PFSK-1 (cell line): Measurements from ENCODE around the gene BRIX1.

Experiments
- FOXP2 ChIP-seq: optimal IDR thresholded peaks from 2 replicates; pipeline ENCODE3; 2011; ENCODE audit warnings: borderline replicate concordance, control low read depth, inconsistent platforms; ENCODE audit not compliant: insufficient read depth; ENCODE audit errors: extremely low read length, extremely low read depth
- POLR2AphosphoS5 ChIP-seq: IDR thresholded peaks from 2 replicates; pipeline ENCODE4 v1.6.1; 2012; ENCODE audit warnings: low read depth, mild to moderate bottlenecking, control low read depth, low read length, moderate library complexity
- REST ChIP-seq, 2 experiments: IDR thresholded peaks; 2 replicates each; pipeline versions ENCODE4 v1.6.1 to v1.8.0; 2011 to 2012; ENCODE audit warnings: low read depth in 2 of 2, low read length in 2 of 2, control low read depth in 1 of 2, inconsistent platforms in 1 of 2, mild to moderate bottlenecking in 1 of 2, moderate library complexity in 1 of 2; ENCODE audit not compliant: insufficient read depth in 1 of 2
- SIN3A ChIP-seq: IDR thresholded peaks from 2 replicates; pipeline ENCODE4 v1.6.1; 2012; ENCODE audit warnings: mild to moderate bottlenecking, low read length, moderate library complexity, borderline replicate concordance; ENCODE audit not compliant: insufficient read depth
- TAF1 ChIP-seq: IDR thresholded peaks from 2 replicates; pipeline ENCODE4 v1.6.1; 2012; ENCODE audit warnings: low read length, control low read depth, borderline replicate concordance; ENCODE audit not compliant: insufficient read depth

The BRIX1 gene

DNA sequence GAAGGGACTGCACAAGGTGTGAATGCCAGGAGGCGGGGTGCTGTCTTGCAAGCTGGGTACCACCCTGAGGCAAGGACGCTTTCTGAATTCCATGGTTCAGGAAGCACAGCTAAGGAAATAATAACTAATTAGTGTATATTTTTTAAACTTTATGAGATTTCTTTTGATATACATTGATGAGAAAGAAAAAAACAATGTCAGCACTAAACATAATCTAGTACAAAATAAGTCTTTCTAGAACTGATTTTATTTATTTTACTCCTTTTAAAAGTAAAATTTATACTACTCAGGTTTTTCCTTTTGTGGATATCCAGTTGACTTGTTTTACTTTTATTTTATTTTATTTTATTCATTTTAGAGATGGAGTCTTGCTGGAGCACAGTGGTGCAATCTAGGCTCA is 17.4 kb downstream of the BRIX1 start:
- TF ChIP-seq FOXP2, result no peak
- TF ChIP-seq TAF1, result no peak
- no peak for TF ChIP-seq SIN3A
- no peak for TF ChIP-seq REST (IDR thresholded peaks at IDR 0.05; ENCODE audit: insufficient read depth in 1 of 2, low read depth in 2 of 2, low read length in 2 of 2)
- TF ChIP-seq POLR2AphosphoS5, result no peak

DNA sequence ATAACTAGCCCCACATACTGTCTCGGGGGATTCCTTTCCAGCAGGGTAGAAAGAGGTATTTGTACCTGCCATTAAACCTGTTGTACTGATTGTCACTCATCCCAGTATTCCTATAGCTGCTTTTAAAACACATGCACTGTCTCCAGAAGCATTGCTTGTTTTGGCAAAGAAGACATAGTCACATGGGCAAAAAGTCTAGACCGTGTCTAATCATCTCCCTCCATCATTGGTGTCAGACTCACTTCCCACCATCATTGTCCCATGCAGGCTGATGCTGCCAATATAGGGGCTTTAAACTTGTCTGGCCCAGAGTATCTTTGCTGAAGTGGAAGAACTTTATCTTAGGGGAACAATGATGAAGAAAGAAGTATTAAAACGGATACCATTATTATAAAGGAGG is 26.4 kb downstream of the BRIX1 start:
- no peak for TF ChIP-seq FOXP2
- TF ChIP-seq POLR2AphosphoS5, result no peak
- TF ChIP-seq TAF1, result no peak

- TF ChIP-seq POLR2AphosphoS5 (no peak), FOXP2 (no peak), TAF1 (no peak), REST (IDR thresholded peaks at IDR 0.05; ENCODE audit: insufficient read depth in 1 of 2, low read depth in 2 of 2, low read length in 2 of 2) (no peak), SIN3A (no peak)
Measured at GRCh38 chr5:34944044-34944443, 28.5 kb downstream of the BRIX1 start.

DNA sequence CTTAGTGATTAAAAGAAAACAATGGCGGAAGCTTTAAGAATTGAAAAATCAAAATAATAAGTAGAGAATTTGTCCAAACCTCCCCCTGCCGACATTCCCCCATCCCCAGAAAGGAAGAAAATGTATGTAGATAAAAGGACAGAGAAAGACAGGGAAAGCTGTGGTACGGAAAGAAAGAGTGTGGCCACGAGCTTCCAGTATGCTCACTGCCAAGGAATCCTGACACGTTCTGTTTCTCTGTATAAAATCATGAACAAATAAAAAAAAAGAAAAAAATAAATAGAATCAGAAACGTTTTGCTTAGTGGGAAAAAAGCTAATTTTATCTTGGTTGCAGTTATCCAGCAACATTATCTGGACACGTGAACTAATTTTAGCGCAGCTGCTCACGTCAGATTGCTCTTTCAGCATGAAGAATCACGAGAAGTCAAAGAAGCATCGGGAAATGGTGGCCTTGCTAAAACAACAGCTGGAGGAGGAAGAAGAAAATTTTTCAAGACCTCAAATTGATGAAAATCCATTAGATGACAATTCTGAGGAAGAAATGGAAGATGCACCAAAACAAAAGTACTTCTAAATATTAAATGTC is 29.0 kb downstream of the BRIX1 start:
- TF ChIP-seq FOXP2 (no peak), REST (IDR thresholded peaks at IDR 0.05; ENCODE audit: insufficient read depth in 1 of 2, low read depth in 2 of 2, low read length in 2 of 2) (no peak), POLR2AphosphoS5 (no peak), TAF1 (no peak), SIN3A (no peak)

DNA sequence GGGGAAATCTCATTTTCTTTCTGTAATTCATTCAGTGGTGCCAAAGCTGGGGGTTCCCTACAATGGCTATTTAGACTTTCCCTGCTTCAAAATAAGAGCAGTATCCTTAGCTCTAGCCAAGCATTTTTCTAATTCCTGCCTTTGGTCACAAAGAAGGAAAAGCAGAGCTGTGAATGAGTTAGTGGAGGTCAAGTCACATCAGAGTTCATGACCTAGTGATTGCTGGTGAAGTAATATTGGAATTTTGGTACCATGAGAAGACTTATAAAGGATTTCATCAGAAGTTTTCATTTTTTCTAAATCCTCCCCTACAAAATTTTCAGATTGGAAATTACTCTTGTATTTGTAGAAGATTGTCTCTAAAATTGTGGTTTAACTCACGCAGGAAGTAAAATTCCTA is 41.8 kb downstream of the BRIX1 start:
- TF ChIP-seq FOXP2 (no peak), REST (IDR thresholded peaks at IDR 0.05; ENCODE audit: insufficient read depth in 1 of 2, low read depth in 2 of 2, low read length in 2 of 2) (no peak), POLR2AphosphoS5 (no peak), TAF1 (no peak), SIN3A (no peak)
